Vagina (tissue), 2 donors: Measurements from ENCODE around the gene TEF.

Experiments used
- POLR2A ChIP-seq, 2 donors: fragments of 450-650 bp; IDR thresholded peaks; one replicate each; pipeline ENCODE4 v1.6.1; 2017; ENCODE audit warnings: antibody characterized with exemption in 2 of 2, mild to moderate bottlenecking in 2 of 2, moderate library complexity in 2 of 2
- POLR2AphosphoS5 ChIP-seq, 2 donors: sonication (generic); formaldehyde crosslinking; IDR thresholded peaks; one replicate each; pipeline ENCODE4 v1.9.0; 2017; ENCODE audit warnings: antibody characterized with exemption in 2 of 2, mild to moderate bottlenecking in 2 of 2, low read depth in 1 of 2; ENCODE audit not compliant: insufficient read depth in 1 of 2
- TF ChIP-seq, protein P1 (sequence below), 3 experiments: fragments of 450-650 bp in 2 of 3; fragments of 200-600 bp in 1 of 3; sonication (generic) in 1 of 3; IDR thresholded peaks; one replicate each; pipeline ENCODE4 v1.5.1; 2017 to 2019; ENCODE audit warnings: antibody characterized with exemption in 3 of 3, mild to moderate bottlenecking in 2 of 3, moderate library complexity in 2 of 3

DNA sequence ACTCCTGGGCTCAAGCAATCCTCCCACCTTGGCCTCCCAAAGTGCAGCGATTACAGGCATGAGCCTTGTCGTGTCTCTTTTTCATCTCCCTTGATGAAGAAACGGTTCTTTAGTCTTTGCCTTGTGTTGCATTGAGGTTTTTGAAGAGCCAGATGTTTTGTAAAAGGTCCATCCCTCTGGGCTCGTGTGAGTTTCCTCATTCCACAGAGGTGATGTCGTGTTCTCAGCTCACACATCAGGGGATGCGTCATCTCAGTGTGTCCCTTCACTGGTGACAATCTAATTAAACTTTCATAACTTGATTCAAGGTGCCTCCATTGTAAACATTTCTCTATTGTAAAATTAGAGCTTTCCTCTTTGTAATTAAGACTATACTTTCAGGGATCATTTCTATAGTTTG is 29.7 kb upstream of the TEF start:
- TF ChIP-seq, protein P1, sequence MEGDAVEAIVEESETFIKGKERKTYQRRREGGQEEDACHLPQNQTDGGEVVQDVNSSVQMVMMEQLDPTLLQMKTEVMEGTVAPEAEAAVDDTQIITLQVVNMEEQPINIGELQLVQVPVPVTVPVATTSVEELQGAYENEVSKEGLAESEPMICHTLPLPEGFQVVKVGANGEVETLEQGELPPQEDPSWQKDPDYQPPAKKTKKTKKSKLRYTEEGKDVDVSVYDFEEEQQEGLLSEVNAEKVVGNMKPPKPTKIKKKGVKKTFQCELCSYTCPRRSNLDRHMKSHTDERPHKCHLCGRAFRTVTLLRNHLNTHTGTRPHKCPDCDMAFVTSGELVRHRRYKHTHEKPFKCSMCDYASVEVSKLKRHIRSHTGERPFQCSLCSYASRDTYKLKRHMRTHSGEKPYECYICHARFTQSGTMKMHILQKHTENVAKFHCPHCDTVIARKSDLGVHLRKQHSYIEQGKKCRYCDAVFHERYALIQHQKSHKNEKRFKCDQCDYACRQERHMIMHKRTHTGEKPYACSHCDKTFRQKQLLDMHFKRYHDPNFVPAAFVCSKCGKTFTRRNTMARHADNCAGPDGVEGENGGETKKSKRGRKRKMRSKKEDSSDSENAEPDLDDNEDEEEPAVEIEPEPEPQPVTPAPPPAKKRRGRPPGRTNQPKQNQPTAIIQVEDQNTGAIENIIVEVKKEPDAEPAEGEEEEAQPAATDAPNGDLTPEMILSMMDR (IDR thresholded peaks at IDR 0.05) = no peak
- TF ChIP-seq POLR2AphosphoS5 (IDR thresholded peaks at IDR 0.05; ENCODE audit: insufficient read depth in 1 of 2, low read depth in 1 of 2) (no peak), POLR2A (IDR thresholded peaks at IDR 0.05) (no peak)
